ENCODE measurements around the gene MAPK13.
"Not testable (repeated sequence)": the region's sequence is repeated elsewhere in the genome, so short reads cannot be mapped to it uniquely, and the experiment has no call there.

The MAPK13 gene

GRCh38 chr6:36115412-36115811 is 14.9 kb upstream of the MAPK13 start:
- no peak for DNase-seq (ENCODE audit: low spot score)

GRCh38 chr6:36116066-36116864 is 14.0 kb upstream of the MAPK13 start:
- DNase-seq (ENCODE audit: low spot score) = no peak

DNA sequence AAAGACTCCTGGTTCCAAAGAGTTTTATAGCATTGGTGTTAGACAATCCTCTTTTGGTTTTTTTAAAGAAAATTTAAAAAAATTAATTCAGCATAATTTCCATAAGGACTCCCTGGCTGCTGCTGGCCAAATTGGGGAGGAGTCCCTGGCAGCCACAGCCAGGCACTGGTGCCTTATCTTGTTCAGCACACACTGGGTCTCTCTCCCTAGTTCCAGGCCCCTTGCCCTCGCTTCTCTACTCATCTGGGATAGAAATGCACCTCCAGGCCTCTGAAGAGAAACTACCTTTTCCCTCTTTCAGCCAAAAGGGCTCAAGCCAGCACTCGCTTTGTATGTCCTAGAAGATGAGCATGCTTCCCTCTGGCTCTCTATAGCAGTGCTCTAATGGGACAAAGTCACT is 13.4 kb upstream of the MAPK13 start:
- no peak for DNase-seq (ENCODE audit: low spot score)

- DNase-seq (ENCODE audit: low spot score) = no peak
Observed at GRCh38 chr6:36117658-36118549, 12.4 kb upstream of the MAPK13 start.

GRCh38 chr6:36118550-36119107 is 11.7 kb upstream of the MAPK13 start:
- peak; percentile 70 for DNase-seq (ENCODE audit: low spot score)

GRCh38 chr6:36119209-36119608 is 11.1 kb upstream of the MAPK13 start:
- no peak for DNase-seq (ENCODE audit: low spot score)

DNA sequence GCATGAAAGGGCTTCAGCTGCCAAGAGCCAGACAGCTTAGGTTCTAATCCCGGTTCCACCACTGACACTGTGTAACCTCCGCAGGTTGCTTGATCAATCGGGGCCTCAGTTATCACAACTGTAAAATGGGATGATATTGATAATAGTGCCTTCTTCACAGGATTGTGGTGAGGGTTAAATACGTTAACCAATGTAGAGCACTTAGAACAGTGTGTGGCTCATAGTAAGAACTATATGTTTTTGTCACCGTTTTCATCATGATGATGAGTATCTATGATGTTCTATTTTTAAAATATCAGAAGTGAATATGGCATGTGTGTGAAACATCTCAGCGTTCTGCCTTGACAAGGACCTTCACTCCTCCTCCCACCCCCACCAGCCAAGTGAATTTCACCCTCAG is 10.3 kb upstream of the MAPK13 start:
- no peak for DNase-seq (ENCODE audit: low spot score)

GRCh38 chr6:36120539-36120938 is 9.8 kb upstream of the MAPK13 start:
- DNase-seq (ENCODE audit: low spot score) = peak; percentile 4

- DNase-seq (ENCODE audit: low spot score) = peak; percentile 71
Observed at GRCh38 chr6:36120979-36121786, 9.1 kb upstream of the MAPK13 start.

GRCh38 chr6:36121787-36122494 is 8.4 kb upstream of the MAPK13 start:
- no peak for DNase-seq (ENCODE audit: low spot score)

GRCh38 chr6:36122495-36123269 is 7.6 kb upstream of the MAPK13 start:
- DNase-seq (ENCODE audit: low spot score) = no peak

DNA sequence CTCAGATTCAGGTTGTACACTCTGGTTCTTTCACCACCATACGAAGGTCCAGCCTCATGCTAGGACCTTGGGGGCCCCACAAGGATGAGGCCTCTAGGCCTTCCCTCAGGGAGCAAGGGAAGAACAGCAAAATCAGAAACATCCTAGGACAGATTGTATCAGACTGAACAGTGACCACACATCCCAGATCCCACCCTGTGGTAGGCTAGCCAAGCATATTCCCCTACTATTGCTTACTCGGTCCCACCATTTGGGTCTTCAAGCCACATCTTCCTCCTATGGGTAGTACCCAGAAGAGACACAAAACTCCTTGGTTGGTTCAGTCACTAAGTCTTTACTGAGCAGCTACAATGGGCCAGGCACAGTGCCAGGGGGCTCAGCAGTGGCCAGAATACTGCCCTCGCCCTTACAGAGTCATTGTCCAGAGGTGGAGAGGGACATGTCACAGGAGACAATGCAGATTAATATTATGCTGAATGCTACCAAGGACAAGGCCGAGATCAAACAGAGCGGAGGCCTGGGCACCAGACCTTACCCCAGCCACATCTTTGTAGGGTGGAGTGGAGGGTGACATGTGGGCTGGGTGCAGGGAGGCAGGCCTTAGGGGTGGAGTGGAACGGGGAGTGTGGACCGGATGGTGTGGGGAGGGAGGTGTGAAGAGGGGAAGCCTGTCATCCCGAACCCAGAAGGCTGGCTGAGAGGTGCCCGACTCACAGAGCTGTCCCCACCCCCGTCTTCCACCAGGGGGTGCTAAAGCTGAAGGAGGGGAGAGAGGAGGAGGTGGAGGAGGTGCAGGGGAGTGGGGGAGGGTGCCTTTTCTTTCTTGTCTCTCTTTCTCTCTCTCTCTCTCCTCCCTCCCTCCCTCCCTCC is 6.8 kb upstream of the MAPK13 start:
- DNase-seq (ENCODE audit: low spot score) = peak; percentile 78

DNA sequence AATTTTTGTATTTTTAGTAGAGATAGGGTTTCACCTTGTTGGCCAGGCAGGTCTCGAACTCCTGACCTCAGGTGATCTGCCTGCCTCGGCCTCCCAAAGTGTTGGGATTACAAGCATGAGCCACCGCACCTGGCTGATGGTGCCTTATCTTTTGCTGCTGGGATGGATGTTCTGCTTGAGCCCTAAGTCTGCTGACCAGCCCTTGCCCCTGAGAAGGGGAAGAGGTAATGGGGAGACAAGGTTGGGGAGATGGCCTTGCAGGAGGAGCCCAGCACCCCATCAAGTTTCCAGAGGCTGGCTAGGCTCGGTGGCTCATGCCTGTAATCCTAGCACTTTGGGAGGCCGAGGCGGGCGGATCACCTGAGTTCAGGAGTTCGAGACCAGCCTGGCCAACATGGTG is 6.0 kb upstream of the MAPK13 start:
- not testable (repeated sequence) for DNase-seq (ENCODE audit: low spot score)

DNA sequence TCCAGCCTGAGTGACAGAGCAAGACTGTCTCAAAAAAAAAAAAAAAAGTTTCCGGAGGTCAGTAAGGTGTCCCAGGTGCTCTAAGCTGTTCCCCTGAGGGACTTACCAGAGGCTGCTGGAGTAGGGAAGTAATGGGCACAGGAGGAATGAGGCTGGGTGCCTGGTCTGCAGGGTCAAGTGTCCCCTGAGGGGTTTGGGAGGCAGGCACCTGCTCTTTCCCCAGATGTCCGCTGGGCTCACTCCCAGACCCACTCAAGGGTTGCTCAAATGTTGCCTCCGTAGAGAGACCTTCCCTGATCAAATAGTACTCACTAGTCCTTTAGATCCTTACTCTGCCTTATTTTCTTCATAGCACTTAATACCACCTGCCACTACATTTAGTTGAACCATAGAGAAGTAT is 5.4 kb upstream of the MAPK13 start:
- no peak for DNase-seq (ENCODE audit: low spot score)

- DNase-seq (ENCODE audit: low spot score) = no peak
Observed at GRCh38 chr6:36125575-36125974, 4.7 kb upstream of the MAPK13 start.

- no peak for DNase-seq (ENCODE audit: low spot score)
Observed at GRCh38 chr6:36126121-36126520, 4.2 kb upstream of the MAPK13 start.

GRCh38 chr6:36126553-36127458 is 3.5 kb upstream of the MAPK13 start:
- peak; percentile 63 for DNase-seq (ENCODE audit: low spot score)

- DNase-seq (ENCODE audit: low spot score) = peak; percentile 93
Observed at GRCh38 chr6:36127462-36128016, 2.8 kb upstream of the MAPK13 start.

All from kidney tubule cell (primary cell).